Stomach (tissue), 4 donors: ENCODE results near the gene RPS14.

Experiments
- POLR2A ChIP-seq, 4 donors: fragments of 450-650 bp; IDR thresholded peaks; one replicate each; pipeline ENCODE4 v1.6.1; 2016; ENCODE audit warnings: antibody characterized with exemption in 4 of 4, control low read depth in 2 of 4, mild to moderate bottlenecking in 1 of 4, moderate library complexity in 1 of 4
- TF ChIP-seq, protein P1 (sequence below), 7 experiments: fragments of 450-650 bp in 4 of 7; fragments of 200-600 bp in 3 of 7; sonication (generic) in 3 of 7; IDR thresholded peaks; one replicate each; pipeline ENCODE4 v1.5.1; 2016 to 2019; ENCODE audit warnings: antibody characterized with exemption in 7 of 7, control low read depth in 2 of 7, mild to moderate bottlenecking in 1 of 7

DNA sequence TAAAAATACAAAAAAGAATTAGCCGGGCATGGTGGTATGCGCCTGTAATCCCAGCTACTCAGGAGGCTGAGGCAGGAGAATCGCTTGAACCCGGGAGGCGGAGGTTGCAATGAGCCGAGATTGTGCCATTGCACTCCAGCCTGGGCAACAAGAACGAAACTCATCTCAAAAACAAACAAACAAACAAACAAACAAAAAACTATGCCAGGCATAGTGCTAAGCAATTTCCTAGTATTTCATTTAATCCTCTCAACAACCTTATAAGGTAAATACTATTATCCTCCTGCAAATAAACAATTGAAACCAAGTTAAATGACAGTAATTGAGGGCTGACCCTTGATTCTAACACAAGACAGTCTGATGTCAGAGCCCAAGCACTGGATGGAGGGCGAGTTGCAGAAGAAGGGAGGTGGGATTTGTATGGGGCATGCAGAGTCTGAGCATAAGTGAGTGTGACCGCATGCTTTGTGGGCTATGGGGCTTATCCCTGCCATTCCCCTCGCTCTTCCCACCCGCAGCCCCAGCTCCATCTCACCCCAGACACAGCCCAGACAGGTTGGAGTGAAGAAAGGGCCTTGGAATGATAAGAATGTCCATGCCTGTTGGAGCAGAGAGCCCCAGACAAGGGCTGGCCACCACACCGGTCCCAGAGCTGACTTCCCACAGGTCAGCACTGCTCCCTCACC, 24.3 kb upstream of the RPS14 start:
- TF ChIP-seq, protein P1, sequence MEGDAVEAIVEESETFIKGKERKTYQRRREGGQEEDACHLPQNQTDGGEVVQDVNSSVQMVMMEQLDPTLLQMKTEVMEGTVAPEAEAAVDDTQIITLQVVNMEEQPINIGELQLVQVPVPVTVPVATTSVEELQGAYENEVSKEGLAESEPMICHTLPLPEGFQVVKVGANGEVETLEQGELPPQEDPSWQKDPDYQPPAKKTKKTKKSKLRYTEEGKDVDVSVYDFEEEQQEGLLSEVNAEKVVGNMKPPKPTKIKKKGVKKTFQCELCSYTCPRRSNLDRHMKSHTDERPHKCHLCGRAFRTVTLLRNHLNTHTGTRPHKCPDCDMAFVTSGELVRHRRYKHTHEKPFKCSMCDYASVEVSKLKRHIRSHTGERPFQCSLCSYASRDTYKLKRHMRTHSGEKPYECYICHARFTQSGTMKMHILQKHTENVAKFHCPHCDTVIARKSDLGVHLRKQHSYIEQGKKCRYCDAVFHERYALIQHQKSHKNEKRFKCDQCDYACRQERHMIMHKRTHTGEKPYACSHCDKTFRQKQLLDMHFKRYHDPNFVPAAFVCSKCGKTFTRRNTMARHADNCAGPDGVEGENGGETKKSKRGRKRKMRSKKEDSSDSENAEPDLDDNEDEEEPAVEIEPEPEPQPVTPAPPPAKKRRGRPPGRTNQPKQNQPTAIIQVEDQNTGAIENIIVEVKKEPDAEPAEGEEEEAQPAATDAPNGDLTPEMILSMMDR (IDR thresholded peaks at IDR 0.05): no peak
- no peak for TF ChIP-seq POLR2A (IDR thresholded peaks at IDR 0.05)
